T follicular helper cell (primary cell): ENCODE results near the gene OSBPL10.

Source experiments
- DNase-seq: peaks from one replicate; pipeline ENCODE4 v3.0.0-alpha.2; 2020; ENCODE audit warnings: low read depth

The OSBPL10 gene

GRCh38 chr3:31667582-31667981, 313.5 kb downstream of the OSBPL10 start:
- DNase-seq: no peak

- DNase-seq: no peak
Observed at GRCh38 chr3:31664031-31664430, 317.0 kb downstream of the OSBPL10 start.

- no peak for DNase-seq
Observed at GRCh38 chr3:31661993-31662670, 318.9 kb downstream of the OSBPL10 start.

- no peak for DNase-seq
Observed at GRCh38 chr3:31661286-31661685, 319.8 kb downstream of the OSBPL10 start.

- no peak for DNase-seq
Observed at GRCh38 chr3:31659246-31659645, 321.8 kb downstream of the OSBPL10 start.

- DNase-seq: no peak
Observed at GRCh38 chr3:31654998-31655397, 326.1 kb downstream of the OSBPL10 start.

GRCh38 chr3:31653464-31653863, 327.6 kb downstream of the OSBPL10 start:
- DNase-seq: no peak

GRCh38 chr3:31652296-31652695, 328.8 kb downstream of the OSBPL10 start:
- no peak for DNase-seq

GRCh38 chr3:31648286-31648968, 332.6 kb downstream of the OSBPL10 start:
- no peak for DNase-seq

- DNase-seq: no peak
Observed at GRCh38 chr3:31645256-31645655, 335.8 kb downstream of the OSBPL10 start.

GRCh38 chr3:31639828-31640227, 341.2 kb downstream of the OSBPL10 start:
- DNase-seq: no peak

- no peak for DNase-seq
Observed at GRCh38 chr3:31636694-31637442, 344.2 kb downstream of the OSBPL10 start.

- no peak for DNase-seq
Observed at GRCh38 chr3:31636049-31636448, 345.0 kb downstream of the OSBPL10 start.

- DNase-seq: no peak
Observed at GRCh38 chr3:31635545-31635944, 345.5 kb downstream of the OSBPL10 start.

GRCh38 chr3:31634476-31634875, 346.6 kb downstream of the OSBPL10 start:
- DNase-seq: no peak

GRCh38 chr3:31629054-31629453, 352.0 kb downstream of the OSBPL10 start:
- no peak for DNase-seq

- no peak for DNase-seq
Observed at GRCh38 chr3:31625358-31625757, 355.7 kb downstream of the OSBPL10 start.

- no peak for DNase-seq
Observed at GRCh38 chr3:31624083-31624709, 356.9 kb downstream of the OSBPL10 start.

- no peak for DNase-seq
Observed at GRCh38 chr3:31622636-31623288, 358.3 kb downstream of the OSBPL10 start.

- DNase-seq: no peak
Observed at GRCh38 chr3:31621314-31621713, 359.7 kb downstream of the OSBPL10 start.

GRCh38 chr3:31620656-31621055, 360.4 kb downstream of the OSBPL10 start:
- no peak for DNase-seq

GRCh38 chr3:31616711-31617110, 364.4 kb downstream of the OSBPL10 start:
- no peak for DNase-seq
